HepG2 (cell line): Measurements from ENCODE around the gene NPHP4. TPM values are rescaled to one million over a fixed set of nuclear protein-coding genes. Genes with fewer than 3 reads are reported as not detected.

Experiments used
- ATAC-seq: fragments of 200-7000 bp; cut with Tn5 transposase; 3 replicates; pipeline ENCODE4 v1.9.1; 2020; ENCODE audit warnings: mild to moderate bottlenecking, moderate library complexity
- BruUV-seq: library from RNA; stranded (reverse); fragments of 400-500 nt; replicated peaks from 2 replicates; lab custom pipeline; 2021; lab: Mats Ljungman, UMichigan
- CTCF ChIA-PET: fragments of 300-600 bp; formaldehyde crosslinking; extraction: SDS; loops from one replicate; lab custom pipeline; 2021; ENCODE audit warnings: low total read pairs, inconsistent platforms, low intra/inter-chr PET ratio; lab: Yijun Ruan, JAX
- POLR2A ChIA-PET: fragments of 350-600 bp; sonication (Branson Sonifier 250); formaldehyde crosslinking; loops from one replicate; lab custom pipeline; 2020; ENCODE audit warnings: antibody characterized with exemption, inconsistent platforms; lab: Yijun Ruan, JAX
- DNase-seq: peaks from one replicate; pipeline ENCODE4 v3.0.0-alpha.2; 2015; ENCODE audit warnings: low spot score
- FAIRE-seq: peaks from 3 replicates; lab custom pipeline; 2011; peaks lifted over from hg19 to GRCh38; lab: Jason Lieb, UNC
- H2AFZ ChIP-seq: one replicate; pipeline ENCODE4 v1.6.1; 2011; ENCODE audit warnings: low read length, inconsistent platforms
- H3K27ac ChIP-seq: fragments of 300-600 bp; 3 replicates; pipeline ENCODE4 v1.8.0; 2011; ENCODE audit warnings: mixed run types, mild to moderate bottlenecking, mixed read lengths, low read length, inconsistent platforms; ENCODE audit not compliant: insufficient read depth; ENCODE audit errors: extremely low read length
- H3K27me3 ChIP-seq, 2 experiments: fragments of 200-600 bp in 1 of 2; 2 replicates in 1 of 2; 3 replicates in 1 of 2; pipeline versions ENCODE4 v1.6.0 to v1.8.0; 2011; ENCODE audit warnings: low read length in 2 of 2, mild to moderate bottlenecking in 2 of 2, moderate library complexity in 2 of 2, inconsistent platforms in 1 of 2; ENCODE audit not compliant: insufficient read depth in 2 of 2, control insufficient read depth in 1 of 2
- H3K36me3 ChIP-seq, 2 experiments: fragments of 200-600 bp in 1 of 2; replicated peaks in 1 of 2; 2 replicates in 1 of 2; 3 replicates in 1 of 2; pipeline versions ENCODE4 v1.5.1 to v1.8.0; 2011; ENCODE audit warnings: low read length in 2 of 2, inconsistent platforms in 1 of 2; ENCODE audit not compliant: insufficient read depth in 2 of 2, control insufficient read depth in 1 of 2
- H3K4me1 ChIP-seq: 2 replicates; pipeline ENCODE4 v1.5.1; 2012; ENCODE audit warnings: low read length, inconsistent platforms; ENCODE audit not compliant: insufficient read depth
- H3K4me2 ChIP-seq: 2 replicates; pipeline ENCODE4 v1.6.0; 2011; ENCODE audit warnings: low read depth, low read length, inconsistent platforms
- H3K4me3 ChIP-seq, 3 experiments: fragments of 200-600 bp in 1 of 3; sonication (generic), shearing (Covaris generic) in 1 of 3; replicated peaks in 1 of 3; 2 replicates each; pipeline ENCODE4 v1.5.1; 2011 to 2016; ENCODE audit warnings: low read length in 3 of 3, inconsistent platforms in 2 of 3, low read depth in 2 of 3, mild to moderate bottlenecking in 2 of 3, control low read depth in 1 of 3, mixed read lengths in 1 of 3; ENCODE audit not compliant: insufficient read depth in 1 of 3
- H3K79me2 ChIP-seq: one replicate; pipeline ENCODE4 v1.6.1; 2011; ENCODE audit warnings: low read length, inconsistent platforms; ENCODE audit not compliant: insufficient read depth
- H3K9ac ChIP-seq: 2 replicates; pipeline ENCODE4 v1.6.0; 2011; ENCODE audit warnings: mild to moderate bottlenecking, low read depth, low read length, inconsistent platforms; ENCODE audit not compliant: insufficient read depth
- H3K9me3 ChIP-seq: 2 replicates; pipeline ENCODE4 v1.5.1; 2012; ENCODE audit warnings: mild to moderate bottlenecking, low read length
- H4K20me1 ChIP-seq: 2 replicates; pipeline ENCODE4 v1.6.0; 2011; ENCODE audit warnings: inconsistent platforms, mild to moderate bottlenecking, low read length, moderate library complexity; ENCODE audit not compliant: insufficient read depth
- ARNT2 ChIP-seq: sonication (generic); formaldehyde crosslinking; IDR thresholded peaks from 2 replicates; pipeline ENCODE4 v1.8.0; 2022; ENCODE audit warnings: mild to moderate bottlenecking, low read depth, missing genetic modification reagents, moderate library complexity
- HES4 ChIP-seq: sonication (generic); formaldehyde crosslinking; IDR thresholded peaks from 2 replicates; pipeline ENCODE4 v1.9.0; 2021; ENCODE audit warnings: mild to moderate bottlenecking, missing genetic modification reagents, borderline replicate concordance
- TAF15 ChIP-seq: fragments of 200-400 bp; formaldehyde crosslinking; IDR thresholded peaks from one replicate; pipeline ENCODE4 v1.6.1; 2018; ENCODE audit warnings: mild to moderate bottlenecking, low read depth, low read length; ENCODE audit not compliant: poor library complexity, severe bottlenecking
- ZNF296 ChIP-seq: sonication (generic); formaldehyde crosslinking; conservative IDR thresholded peaks from 2 replicates; pipeline ENCODE4 v1.5.0; 2020; ENCODE audit warnings: mild to moderate bottlenecking, missing genetic modification reagents
- ZNF34 ChIP-seq: sonication (generic); formaldehyde crosslinking; IDR thresholded peaks from 2 replicates; pipeline ENCODE4 v1.4.0; 2020; ENCODE audit warnings: mild to moderate bottlenecking, missing genetic modification reagents, borderline replicate concordance
- ZNF543 ChIP-seq: sonication (generic); formaldehyde crosslinking; IDR thresholded peaks from 2 replicates; pipeline ENCODE4 v1.4.0; 2020; ENCODE audit warnings: mild to moderate bottlenecking, missing genetic modification reagents
- WGBS: methylation state at CpG from one replicate; pipeline ENCODE4 v1.1.6; 2017; ENCODE audit warnings: low lambda C conversion rate; 5-methylcytosine and 5-hydroxymethylcytosine counted together
- in situ Hi-C: cut with HindIII; loops from 2 replicates; pipeline ENCODE4 v1.10.0; 2017; ENCODE audit warnings: low pct_unique_long_range_greater_than_20kb; ENCODE audit not compliant: extremely low pct_ligation_motif_present
- intact Hi-C: fragments of 100-400 bp; cut with micrococcal nuclease; formaldehyde crosslinking; loops from one replicate; pipeline ENCODE4 v1.10.0; 2022; ENCODE audit not compliant: unreplicated experiment
- polyA plus RNA-seq, 8 experiments: library from polyadenylated mRNA; depleted of rRNA in 3 of 8; stranded (reverse) in 7 of 8; unstranded in 1 of 8; fragments of >200 nt; fragmentation: Illumina TruSeq in 4 of 8; extraction: Trizol in 4 of 8; gene quantifications; 2 replicates each; pipeline versions ENCODE4 v1.2.1 to v1.2.3, GENCODE V29; 2011 to 2016; ENCODE audit warnings: low read depth in 4 of 8, missing spikeins in 1 of 8, mixed read lengths in 1 of 8; ENCODE audit not compliant: insufficient read depth in 1 of 8
- total RNA-seq, 5 experiments: library from RNA; depleted of rRNA; stranded (reverse); fragments of >200 nt; fragmentation: Illumina TruSeq; extraction: Trizol; gene quantifications; 2 replicates each; pipeline ENCODE4 v1.2.3, GENCODE V29; 2016; ENCODE audit warnings: low read depth in 1 of 5
- TF ChIP-seq, protein P1 (sequence below): sonication (generic); formaldehyde crosslinking; IDR thresholded peaks from 2 replicates; pipeline ENCODE4 v1.4.0; 2020; ENCODE audit warnings: missing genetic modification reagents
- TF ChIP-seq, protein P2 (sequence below): IDR thresholded peaks from 2 replicates; pipeline ENCODE4 v1.6.1; 2016
- TF ChIP-seq, protein P3 (sequence below): sonication (generic); formaldehyde crosslinking; IDR thresholded peaks from 2 replicates; pipeline ENCODE4 v1.4.0; 2020; ENCODE audit warnings: missing genetic modification reagents
- TF ChIP-seq, protein P4 (sequence below): IDR thresholded peaks from 2 replicates; pipeline ENCODE4 v1.4.0; 2020; ENCODE audit warnings: mild to moderate bottlenecking, missing genetic modification reagents
- TF ChIP-seq, protein P5 (sequence below): sonication (generic); formaldehyde crosslinking; IDR thresholded peaks from 2 replicates; pipeline ENCODE4 v1.4.0; 2020; ENCODE audit warnings: missing genetic modification reagents, low read depth, mild to moderate bottlenecking, borderline replicate concordance
- TF ChIP-seq, protein P6 (sequence below): sonication (generic); formaldehyde crosslinking; conservative IDR thresholded peaks from 2 replicates; pipeline ENCODE4 v1.4.0; 2020; ENCODE audit warnings: missing genetic modification reagents

Gene NPHP4
- total and polyA plus RNA-seq, 2 of the 13 experiments (the other 11 are each of a cell fraction or from before 2014, with no cell fraction given), result 4.4 to 6.8 TPM

DNA sequence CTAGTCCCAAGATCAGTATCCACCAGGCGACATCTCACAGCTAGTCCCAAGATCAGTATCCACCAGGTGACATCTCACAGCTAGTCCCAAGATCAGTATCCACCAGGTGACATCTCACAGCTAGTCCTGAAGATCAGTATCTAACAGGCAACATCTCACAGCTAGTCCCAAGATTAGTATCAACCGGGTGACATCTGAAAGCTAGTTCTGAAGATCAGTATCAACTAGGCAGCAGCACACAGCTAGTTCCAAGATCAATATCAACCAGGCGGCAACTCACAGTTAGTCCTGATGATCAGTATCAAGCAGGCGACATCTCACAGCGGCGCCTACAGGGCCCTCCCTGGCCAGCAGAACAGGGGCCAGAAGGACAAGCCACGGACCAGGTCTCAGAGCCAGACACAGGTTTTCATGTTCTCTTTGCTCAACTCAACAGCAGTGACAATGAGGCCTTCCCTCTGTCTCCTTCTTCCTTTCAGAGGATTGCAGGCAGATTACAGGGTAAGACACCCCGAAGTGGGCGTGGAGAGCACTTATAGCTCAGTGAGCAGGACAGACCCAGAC lies 32.5 kb downstream of the NPHP4 start:
- ChIA-PET POLR2A (no interaction called here), CTCF (no interaction called here)
- intact Hi-C loops (no loop called here), in situ Hi-C loops (no loop called here)
- ATAC-seq (no peak), FAIRE-seq (no peak), DNase-seq (no peak)
- Histone ChIP-seq H3K27me3 (no peaks in the 10 kb centered on the region; a peak in 1 of 5 replicates), H3K4me2 (no peak overlapping the region), H4K20me1 (no peaks in the 10 kb centered on the region), H3K79me2 (no peaks in the 10 kb centered on the region), H3K9me3 (no peaks in the 10 kb centered on the region), H3K9ac (no peak overlapping the region), H3K4me3 (no peak overlapping the region), H3K36me3 (peaks cover 11 to 43% of the 10 kb centered on the region in 2 experiments), H3K4me1 (peaks cover 35% of the 10 kb centered on the region), H2AFZ (no peak overlapping the region), H3K27ac (no peak overlapping the region)
- BruUV-seq, result no TSS peak
- WGBS, result 96% methylated on average over 4 of the region's 9 CpGs
- TF ChIP-seq HES4 (CRISPR knock-in tag) (no peak), ZNF34 (CRISPR knock-in tag) (no peak), ZNF296 (CRISPR knock-in tag) (no peak), TAF15 (no peak), ARNT2 (CRISPR knock-in tag) (no peak), ZNF543 (CRISPR knock-in tag) (no peak)
- TF ChIP-seq, protein P1, sequence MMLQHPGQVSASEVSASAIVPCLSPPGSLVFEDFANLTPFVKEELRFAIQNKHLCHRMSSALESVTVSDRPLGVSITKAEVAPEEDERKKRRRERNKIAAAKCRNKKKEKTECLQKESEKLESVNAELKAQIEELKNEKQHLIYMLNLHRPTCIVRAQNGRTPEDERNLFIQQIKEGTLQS (CRISPR knock-in tag), result no peak
- TF ChIP-seq, protein P2, sequence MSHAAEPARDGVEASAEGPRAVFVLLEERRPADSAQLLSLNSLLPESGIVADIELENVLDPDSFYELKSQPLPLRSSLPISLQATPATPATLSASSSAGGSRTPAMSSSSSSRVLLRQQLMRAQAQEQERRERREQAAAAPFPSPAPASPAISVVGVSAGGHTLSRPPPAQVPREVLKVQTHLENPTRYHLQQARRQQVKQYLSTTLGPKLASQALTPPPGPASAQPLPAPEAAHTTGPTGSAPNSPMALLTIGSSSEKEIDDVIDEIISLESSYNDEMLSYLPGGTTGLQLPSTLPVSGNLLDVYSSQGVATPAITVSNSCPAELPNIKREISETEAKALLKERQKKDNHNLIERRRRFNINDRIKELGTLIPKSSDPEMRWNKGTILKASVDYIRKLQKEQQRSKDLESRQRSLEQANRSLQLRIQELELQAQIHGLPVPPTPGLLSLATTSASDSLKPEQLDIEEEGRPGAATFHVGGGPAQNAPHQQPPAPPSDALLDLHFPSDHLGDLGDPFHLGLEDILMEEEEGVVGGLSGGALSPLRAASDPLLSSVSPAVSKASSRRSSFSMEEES (CRISPR knock-in tag), result no peak
- TF ChIP-seq, protein P3, sequence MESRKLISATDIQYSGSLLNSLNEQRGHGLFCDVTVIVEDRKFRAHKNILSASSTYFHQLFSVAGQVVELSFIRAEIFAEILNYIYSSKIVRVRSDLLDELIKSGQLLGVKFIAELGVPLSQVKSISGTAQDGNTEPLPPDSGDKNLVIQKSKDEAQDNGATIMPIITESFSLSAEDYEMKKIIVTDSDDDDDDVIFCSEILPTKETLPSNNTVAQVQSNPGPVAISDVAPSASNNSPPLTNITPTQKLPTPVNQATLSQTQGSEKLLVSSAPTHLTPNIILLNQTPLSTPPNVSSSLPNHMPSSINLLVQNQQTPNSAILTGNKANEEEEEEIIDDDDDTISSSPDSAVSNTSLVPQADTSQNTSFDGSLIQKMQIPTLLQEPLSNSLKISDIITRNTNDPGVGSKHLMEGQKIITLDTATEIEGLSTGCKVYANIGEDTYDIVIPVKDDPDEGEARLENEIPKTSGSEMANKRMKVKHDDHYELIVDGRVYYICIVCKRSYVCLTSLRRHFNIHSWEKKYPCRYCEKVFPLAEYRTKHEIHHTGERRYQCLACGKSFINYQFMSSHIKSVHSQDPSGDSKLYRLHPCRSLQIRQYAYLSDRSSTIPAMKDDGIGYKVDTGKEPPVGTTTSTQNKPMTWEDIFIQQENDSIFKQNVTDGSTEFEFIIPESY (CRISPR knock-in tag), result no peak
- TF ChIP-seq, protein P4, sequence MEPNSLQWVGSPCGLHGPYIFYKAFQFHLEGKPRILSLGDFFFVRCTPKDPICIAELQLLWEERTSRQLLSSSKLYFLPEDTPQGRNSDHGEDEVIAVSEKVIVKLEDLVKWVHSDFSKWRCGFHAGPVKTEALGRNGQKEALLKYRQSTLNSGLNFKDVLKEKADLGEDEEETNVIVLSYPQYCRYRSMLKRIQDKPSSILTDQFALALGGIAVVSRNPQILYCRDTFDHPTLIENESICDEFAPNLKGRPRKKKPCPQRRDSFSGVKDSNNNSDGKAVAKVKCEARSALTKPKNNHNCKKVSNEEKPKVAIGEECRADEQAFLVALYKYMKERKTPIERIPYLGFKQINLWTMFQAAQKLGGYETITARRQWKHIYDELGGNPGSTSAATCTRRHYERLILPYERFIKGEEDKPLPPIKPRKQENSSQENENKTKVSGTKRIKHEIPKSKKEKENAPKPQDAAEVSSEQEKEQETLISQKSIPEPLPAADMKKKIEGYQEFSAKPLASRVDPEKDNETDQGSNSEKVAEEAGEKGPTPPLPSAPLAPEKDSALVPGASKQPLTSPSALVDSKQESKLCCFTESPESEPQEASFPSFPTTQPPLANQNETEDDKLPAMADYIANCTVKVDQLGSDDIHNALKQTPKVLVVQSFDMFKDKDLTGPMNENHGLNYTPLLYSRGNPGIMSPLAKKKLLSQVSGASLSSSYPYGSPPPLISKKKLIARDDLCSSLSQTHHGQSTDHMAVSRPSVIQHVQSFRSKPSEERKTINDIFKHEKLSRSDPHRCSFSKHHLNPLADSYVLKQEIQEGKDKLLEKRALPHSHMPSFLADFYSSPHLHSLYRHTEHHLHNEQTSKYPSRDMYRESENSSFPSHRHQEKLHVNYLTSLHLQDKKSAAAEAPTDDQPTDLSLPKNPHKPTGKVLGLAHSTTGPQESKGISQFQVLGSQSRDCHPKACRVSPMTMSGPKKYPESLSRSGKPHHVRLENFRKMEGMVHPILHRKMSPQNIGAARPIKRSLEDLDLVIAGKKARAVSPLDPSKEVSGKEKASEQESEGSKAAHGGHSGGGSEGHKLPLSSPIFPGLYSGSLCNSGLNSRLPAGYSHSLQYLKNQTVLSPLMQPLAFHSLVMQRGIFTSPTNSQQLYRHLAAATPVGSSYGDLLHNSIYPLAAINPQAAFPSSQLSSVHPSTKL (CRISPR knock-in tag), result no peak
- TF ChIP-seq, protein P5, sequence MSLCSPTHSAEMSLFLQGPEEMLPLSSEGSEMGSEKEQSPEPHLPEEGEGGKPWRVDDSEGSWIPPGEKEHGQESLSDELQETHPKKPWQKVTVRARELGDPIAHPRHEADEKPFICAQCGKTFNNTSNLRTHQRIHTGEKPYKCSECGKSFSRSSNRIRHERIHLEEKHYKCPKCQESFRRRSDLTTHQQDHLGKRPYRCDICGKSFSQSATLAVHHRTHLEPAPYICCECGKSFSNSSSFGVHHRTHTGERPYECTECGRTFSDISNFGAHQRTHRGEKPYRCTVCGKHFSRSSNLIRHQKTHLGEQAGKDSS (CRISPR knock-in tag), result no peak
- TF ChIP-seq, protein P6, sequence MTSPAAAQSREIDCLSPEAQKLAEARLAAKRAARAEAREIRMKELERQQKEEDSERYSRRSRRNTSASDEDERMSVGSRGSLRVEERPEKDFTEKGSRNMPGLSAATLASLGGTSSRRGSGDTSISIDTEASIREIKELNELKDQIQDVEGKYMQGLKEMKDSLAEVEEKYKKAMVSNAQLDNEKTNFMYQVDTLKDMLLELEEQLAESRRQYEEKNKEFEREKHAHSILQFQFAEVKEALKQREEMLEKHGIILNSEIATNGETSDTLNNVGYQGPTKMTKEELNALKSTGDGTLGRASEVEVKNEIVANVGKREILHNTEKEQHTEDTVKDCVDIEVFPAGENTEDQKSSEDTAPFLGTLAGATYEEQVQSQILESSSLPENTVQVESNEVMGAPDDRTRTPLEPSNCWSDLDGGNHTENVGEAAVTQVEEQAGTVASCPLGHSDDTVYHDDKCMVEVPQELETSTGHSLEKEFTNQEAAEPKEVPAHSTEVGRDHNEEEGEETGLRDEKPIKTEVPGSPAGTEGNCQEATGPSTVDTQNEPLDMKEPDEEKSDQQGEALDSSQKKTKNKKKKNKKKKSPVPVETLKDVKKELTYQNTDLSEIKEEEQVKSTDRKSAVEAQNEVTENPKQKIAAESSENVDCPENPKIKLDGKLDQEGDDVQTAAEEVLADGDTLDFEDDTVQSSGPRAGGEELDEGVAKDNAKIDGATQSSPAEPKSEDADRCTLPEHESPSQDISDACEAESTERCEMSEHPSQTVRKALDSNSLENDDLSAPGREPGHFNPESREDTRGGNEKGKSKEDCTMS (CRISPR knock-in tag), result no peak
